Adrenal gland (tissue), 12 donors: ENCODE data around the gene RIN1. TPM values are rescaled to one million over a fixed set of nuclear protein-coding genes. Genes with fewer than 3 reads are reported as not detected.
A peak's percentile ranks its signal among the peaks of the same experiment; 100 is the strongest.

Experiments used
- DNase-seq, 7 donors: peaks; one replicate each; pipeline ENCODE4 v3.0.0-alpha.2; 2019 to 2020
- H3K27ac ChIP-seq, 5 donors: fragments of 200-600 bp; sonication (generic) in 4 of 5; 1 replicate in 3 of 5; 2 replicates in 2 of 5; pipeline versions ENCODE4 v1.5.1 to v1.8.0; 2016 to 2020; ENCODE audit warnings: mild to moderate bottlenecking in 1 of 5
- H3K27me3 ChIP-seq: fragments of 200-600 bp; 2 replicates; pipeline ENCODE4 v1.8.0; 2021
- H3K36me3 ChIP-seq, 2 donors: fragments of 200-600 bp; replicated peaks in 1 of 2; 1 replicate in 1 of 2; 2 replicates in 1 of 2; pipeline versions ENCODE4 v1.5.1 to v1.8.0; 2018 to 2022
- H3K4me1 ChIP-seq, 2 donors: fragments of 200-600 bp; replicated peaks in 1 of 2; 1 replicate in 1 of 2; 2 replicates in 1 of 2; pipeline versions ENCODE4 v1.5.1 to v1.8.0; 2018 to 2021
- H3K4me3 ChIP-seq, 4 donors: fragments of 200-600 bp; sonication (generic) in 3 of 4; one replicate each; pipeline ENCODE4 v1.5.1; 2016 to 2018
- H3K9me3 ChIP-seq, 3 donors: fragments of 200-600 bp; sonication (generic) in 1 of 3; replicated peaks in 1 of 3; 1 replicate in 2 of 3; 2 replicates in 1 of 3; pipeline versions ENCODE4 v1.5.1 to v1.8.0; 2016 to 2021
- POLR2A ChIP-seq, 2 donors: fragments of 450-650 bp; IDR thresholded peaks; one replicate each; pipeline ENCODE4 v1.6.1; 2017; ENCODE audit warnings: antibody characterized with exemption in 2 of 2, mild to moderate bottlenecking in 2 of 2, moderate library complexity in 1 of 2
- WGBS, 4 donors: extraction: QIAGEN DNeasy Blood & Tissue Kit in 2 of 4; methylation state at CpG; one replicate each; pipeline versions ENCODE4 v1.1.5 to v1.1.7; 2013 to 2017; 5-methylcytosine and 5-hydroxymethylcytosine counted together
- intact Hi-C, 2 donors: fragments of 100-400 bp; cut with DNase I; formaldehyde crosslinking; loops; one replicate each; pipeline versions ENCODE4 v1.14.1 to v1.15.0; 2022 to 2023
- polyA plus RNA-seq, 3 donors: library from polyadenylated mRNA; stranded (reverse); fragments of 200-250 nt in 2 of 3; fragments of 350-450 nt in 1 of 3; fragmentation: Illumina TruSeq in 1 of 3; extraction: RNeasy Lipid Tissue Mini Kit (QIAGEN cat#74804) in 1 of 3; gene quantifications; one replicate each; pipeline ENCODE4 v1.2.3, GENCODE V29; 2013 to 2014
- total RNA-seq, 9 donors: library from RNA; depleted of rRNA in 4 of 9; stranded (reverse); fragments of >200 nt in 4 of 9; fragments of 120-200 nt in 1 of 9; fragmentation: NEBNext Ultra II Directional in 1 of 9; extraction: Animal tissue kit (Norgen Biotek cat#: 25700) in 1 of 9; gene quantifications; one replicate each; pipeline versions ENCODE4 v1.1.0 to v1.2.4, GENCODE V29; 2013 to 2023
- TF ChIP-seq, protein P1 (sequence below), 6 experiments: fragments of 450-650 bp in 4 of 6; fragments of 200-600 bp in 2 of 6; sonication (generic) in 1 of 6; IDR thresholded peaks; 1 replicate in 5 of 6; 2 replicates in 1 of 6; pipeline versions ENCODE4 v1.5.1 to v1.8.0; 2016 to 2021; ENCODE audit warnings: antibody characterized with exemption in 6 of 6, mild to moderate bottlenecking in 2 of 6, moderate library complexity in 1 of 6
- donor health status: healthy with polysubstance abuse.
- donor health status: Bipolar disorder and iron deficiency.
- donor health status: DM: yes; HTN: yes; CAD: no.
- donor health status: DM: no; HTN: no; CAD: no.
- donor health status: DM: no; HTN: no; CAD: no.
- donor health status: DM: yes; HTN: yes; CAD: no.

Gene RIN1
- total and polyA plus RNA-seq, 12 donors: 1.6 to 15.2 (median 7.1) TPM

DNA sequence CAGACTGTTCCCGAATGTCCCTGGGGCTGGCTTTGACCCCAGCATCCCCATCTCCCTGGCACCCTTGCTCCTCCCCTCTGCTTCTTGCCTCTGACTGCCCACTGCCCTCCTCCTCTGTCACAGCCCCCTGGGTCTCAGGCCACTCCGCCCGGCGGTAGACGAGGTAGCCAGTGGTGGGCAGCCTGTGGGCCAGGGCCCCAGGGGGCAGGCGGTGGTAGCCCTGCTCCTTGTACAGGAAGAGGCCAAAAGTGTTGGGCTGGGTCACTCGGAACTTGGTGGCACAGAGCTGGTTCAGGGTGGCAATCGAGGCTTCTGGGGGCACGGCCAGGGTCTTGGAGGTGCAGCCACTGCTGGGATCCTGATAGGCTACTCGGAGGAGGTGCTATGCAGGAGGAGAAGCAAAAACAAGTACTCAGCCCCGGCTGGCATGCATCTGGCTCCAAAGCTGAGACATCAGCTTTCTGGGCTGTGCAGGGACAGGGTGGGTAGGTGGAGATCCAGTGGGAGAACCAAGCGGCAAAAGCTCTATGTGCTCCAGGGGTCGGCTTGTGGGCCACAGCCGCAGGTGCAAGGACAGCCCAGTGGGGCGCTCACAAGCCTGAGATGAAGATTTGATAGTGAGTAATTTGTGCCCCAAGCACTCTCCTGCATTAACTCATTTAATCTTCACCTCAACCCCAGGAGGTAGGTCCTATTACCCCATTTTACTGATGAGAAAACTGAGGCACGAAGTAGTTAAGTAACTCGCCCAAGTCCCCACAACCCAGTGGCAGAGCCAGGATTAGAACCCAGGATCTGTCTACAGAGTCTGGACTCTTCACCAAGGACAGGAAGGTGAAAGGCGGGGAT, 3.6 kb downstream of the RIN1 start:
- H3K36me3 ChIP-seq: peaks cover 0 to 7% of the 10 kb centered on the region in 2 donors
- 79 to 84% (median 83%) methylated on average over 13 to 18 of the region's 18 CpGs for WGBS, 4 donors
- no peak for TF ChIP-seq POLR2A (IDR thresholded peaks at IDR 0.05)
- TF ChIP-seq, protein P1, sequence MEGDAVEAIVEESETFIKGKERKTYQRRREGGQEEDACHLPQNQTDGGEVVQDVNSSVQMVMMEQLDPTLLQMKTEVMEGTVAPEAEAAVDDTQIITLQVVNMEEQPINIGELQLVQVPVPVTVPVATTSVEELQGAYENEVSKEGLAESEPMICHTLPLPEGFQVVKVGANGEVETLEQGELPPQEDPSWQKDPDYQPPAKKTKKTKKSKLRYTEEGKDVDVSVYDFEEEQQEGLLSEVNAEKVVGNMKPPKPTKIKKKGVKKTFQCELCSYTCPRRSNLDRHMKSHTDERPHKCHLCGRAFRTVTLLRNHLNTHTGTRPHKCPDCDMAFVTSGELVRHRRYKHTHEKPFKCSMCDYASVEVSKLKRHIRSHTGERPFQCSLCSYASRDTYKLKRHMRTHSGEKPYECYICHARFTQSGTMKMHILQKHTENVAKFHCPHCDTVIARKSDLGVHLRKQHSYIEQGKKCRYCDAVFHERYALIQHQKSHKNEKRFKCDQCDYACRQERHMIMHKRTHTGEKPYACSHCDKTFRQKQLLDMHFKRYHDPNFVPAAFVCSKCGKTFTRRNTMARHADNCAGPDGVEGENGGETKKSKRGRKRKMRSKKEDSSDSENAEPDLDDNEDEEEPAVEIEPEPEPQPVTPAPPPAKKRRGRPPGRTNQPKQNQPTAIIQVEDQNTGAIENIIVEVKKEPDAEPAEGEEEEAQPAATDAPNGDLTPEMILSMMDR (IDR thresholded peaks at IDR 0.05): no peak
- intact Hi-C loops: no loop called here
- peaks cover 10 to 35% of the 10 kb centered on the region in 2 donors for H3K4me1 ChIP-seq
- H3K27me3 ChIP-seq: no peaks in the 10 kb centered on the region
- H3K9me3 ChIP-seq: no peaks in the 10 kb centered on the region
- no peak overlapping the region for H3K27ac ChIP-seq
- peak in 1 of 7 donors; percentile 11 for DNase-seq
- no peak overlapping the region for H3K4me3 ChIP-seq

- Histone ChIP-seq H3K27ac (no peak overlapping the region), H3K4me1 (peaks cover 10 to 33% of the 10 kb centered on the region in 2 donors), H3K36me3 (peaks cover 0 to 7% of the 10 kb centered on the region in 2 donors), H3K27me3 (no peaks in the 10 kb centered on the region), H3K9me3 (no peaks in the 10 kb centered on the region), H3K4me3 (no peak overlapping the region)
- TF ChIP-seq, protein P1 (IDR thresholded peaks at IDR 0.05): no peak
- TF ChIP-seq POLR2A (IDR thresholded peaks at IDR 0.05): no peak
- intact Hi-C loops: no loop called here
- peak in 2 of 7 donors; percentile 8 to 9 for DNase-seq
- 90 to 93% (median 91%) methylated on average over 9 to 12 of the region's 12 CpGs for WGBS, 4 donors
Measured at GRCh38 chr11:66331542-66332370, 4.5 kb downstream of the RIN1 start.

GRCh38 chr11:66330931-66331330, 5.3 kb downstream of the RIN1 start:
- intact Hi-C loops: no loop called here
- H3K27me3 ChIP-seq: no peaks in the 10 kb centered on the region
- TF ChIP-seq, protein P1 (IDR thresholded peaks at IDR 0.05): no peak
- TF ChIP-seq POLR2A (IDR thresholded peaks at IDR 0.05): no peak
- H3K9me3 ChIP-seq: no peaks in the 10 kb centered on the region
- WGBS, 4 donors: 53 to 65% (median 63%) methylated on average over 5 to 10 of the region's 10 CpGs
- H3K4me1 ChIP-seq: peaks cover 6 to 28% of the 10 kb centered on the region in 2 donors
- peaks cover 0 to 7% of the 10 kb centered on the region in 2 donors for H3K36me3 ChIP-seq
- H3K27ac ChIP-seq: no peak overlapping the region
- no peak overlapping the region for H3K4me3 ChIP-seq
- peak in 1 of 7 donors; percentile 5 for DNase-seq

DNA sequence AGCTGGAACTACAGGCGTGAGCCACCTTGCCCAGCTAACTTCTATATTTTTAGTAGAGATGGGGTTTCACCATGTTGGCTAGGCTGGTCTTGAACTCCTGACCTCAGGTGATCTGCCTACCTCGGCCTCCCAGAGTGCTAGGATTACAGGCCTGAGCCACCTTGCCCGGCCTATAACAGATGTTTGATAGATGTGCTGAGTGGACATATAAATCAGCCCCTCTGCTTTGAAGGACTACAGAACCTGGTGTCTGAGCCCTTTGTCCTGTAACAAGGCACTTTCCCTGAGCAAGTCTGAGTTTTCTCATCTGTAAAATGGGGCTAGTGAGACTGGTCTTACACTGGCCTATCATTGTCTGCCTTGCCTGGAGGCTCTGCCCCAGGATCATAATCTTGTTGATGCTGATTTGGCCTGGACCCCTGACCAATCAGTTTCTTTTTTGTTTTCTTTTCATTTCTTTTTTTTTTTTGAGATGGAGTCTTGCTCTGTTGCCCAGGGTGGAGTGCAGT, 7.0 kb downstream of the RIN1 start:
- no peaks in the 10 kb centered on the region for H3K9me3 ChIP-seq
- peaks cover 0 to 7% of the 10 kb centered on the region in 2 donors for H3K36me3 ChIP-seq
- no peak overlapping the region for H3K4me3 ChIP-seq
- H3K27me3 ChIP-seq: no peaks in the 10 kb centered on the region
- peak overlapping the region in 2 of 5 donors; percentile 45 to 73 for H3K27ac ChIP-seq
- H3K4me1 ChIP-seq: peaks cover 0 to 17% of the 10 kb centered on the region in 2 donors
- TF ChIP-seq POLR2A (IDR thresholded peaks at IDR 0.05): no peak
- TF ChIP-seq, protein P1 (IDR thresholded peaks at IDR 0.05): no peak
- DNase-seq: no peak
- WGBS, 4 donors: 75 to 88% (median 84%) methylated on average over 2 to 3 of the region's 3 CpGs
- intact Hi-C loops: no loop called here
